Keratinocyte (primary cell): ENCODE measurements around the gene GHRH.

Experiments
- EZH2 ChIP-seq: IDR thresholded peaks from one replicate; pipeline ENCODE4 v1.6.1; 2012; ENCODE audit warnings: inconsistent platforms, mild to moderate bottlenecking, low read length, moderate library complexity
- TF ChIP-seq, protein P1 (sequence below), 3 experiments: IDR thresholded peaks in 1 of 3; conservative IDR thresholded peaks in 1 of 3; optimal IDR thresholded peaks in 1 of 3; 2 replicates in 2 of 3; 3 replicates in 1 of 3; pipeline versions ENCODE3 to v1.5.1; 2011; ENCODE audit warnings: low read length in 3 of 3, mild to moderate bottlenecking in 3 of 3, moderate library complexity in 2 of 3, control low read depth in 1 of 3, inconsistent platforms in 1 of 3; ENCODE audit not compliant: insufficient read depth in 2 of 3; ENCODE audit errors: extremely low read depth in 1 of 3

DNA sequence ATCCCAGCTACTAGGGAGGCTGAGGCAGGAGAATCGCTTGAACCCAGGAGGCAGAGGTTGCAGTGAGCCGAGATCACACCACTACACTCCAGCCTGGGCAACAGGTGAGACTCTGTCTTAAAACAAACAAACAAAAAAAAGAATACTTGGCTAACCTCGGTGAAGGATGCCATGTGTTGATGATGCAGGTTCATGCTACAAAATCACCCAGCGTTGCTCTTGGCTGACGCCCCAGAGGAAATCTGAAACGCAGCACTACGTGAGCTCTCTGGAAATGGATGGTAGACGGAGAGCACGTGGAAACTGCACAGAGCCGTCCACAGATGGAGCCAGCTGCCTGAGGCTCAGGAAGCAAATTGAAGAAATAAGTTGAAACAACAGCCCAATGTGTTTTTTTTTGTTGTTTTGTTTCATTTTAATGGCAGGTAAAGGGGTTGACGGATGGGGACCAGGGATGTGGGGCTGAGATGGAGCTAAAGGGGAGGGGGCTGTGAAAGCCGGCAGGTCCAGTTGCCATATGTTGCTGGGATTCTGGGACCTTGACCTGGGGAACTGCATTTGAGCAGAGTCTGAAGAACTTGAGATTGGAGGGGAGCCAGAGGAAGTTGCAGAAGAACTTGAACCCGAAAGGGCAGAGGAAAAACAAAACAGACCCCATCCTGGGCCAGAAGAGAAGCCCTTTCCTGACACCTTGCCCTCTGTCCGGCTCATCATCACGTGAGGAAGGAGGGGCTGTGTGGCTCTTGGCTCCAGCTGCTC, 15.1 kb upstream of the GHRH start:
- TF ChIP-seq, protein P1, sequence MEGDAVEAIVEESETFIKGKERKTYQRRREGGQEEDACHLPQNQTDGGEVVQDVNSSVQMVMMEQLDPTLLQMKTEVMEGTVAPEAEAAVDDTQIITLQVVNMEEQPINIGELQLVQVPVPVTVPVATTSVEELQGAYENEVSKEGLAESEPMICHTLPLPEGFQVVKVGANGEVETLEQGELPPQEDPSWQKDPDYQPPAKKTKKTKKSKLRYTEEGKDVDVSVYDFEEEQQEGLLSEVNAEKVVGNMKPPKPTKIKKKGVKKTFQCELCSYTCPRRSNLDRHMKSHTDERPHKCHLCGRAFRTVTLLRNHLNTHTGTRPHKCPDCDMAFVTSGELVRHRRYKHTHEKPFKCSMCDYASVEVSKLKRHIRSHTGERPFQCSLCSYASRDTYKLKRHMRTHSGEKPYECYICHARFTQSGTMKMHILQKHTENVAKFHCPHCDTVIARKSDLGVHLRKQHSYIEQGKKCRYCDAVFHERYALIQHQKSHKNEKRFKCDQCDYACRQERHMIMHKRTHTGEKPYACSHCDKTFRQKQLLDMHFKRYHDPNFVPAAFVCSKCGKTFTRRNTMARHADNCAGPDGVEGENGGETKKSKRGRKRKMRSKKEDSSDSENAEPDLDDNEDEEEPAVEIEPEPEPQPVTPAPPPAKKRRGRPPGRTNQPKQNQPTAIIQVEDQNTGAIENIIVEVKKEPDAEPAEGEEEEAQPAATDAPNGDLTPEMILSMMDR (optimal IDR thresholded peaks at IDR 0.05 in 1 of 3, IDR thresholded peaks at IDR 0.05 in 1 of 3, conservative IDR thresholded peaks at IDR 0.05 in 1 of 3; ENCODE audit: extremely low read depth in 1 of 3, insufficient read depth in 2 of 3, low read length in 3 of 3) = peak; percentile 26 to 71 (median 59)
- no peak for TF ChIP-seq EZH2
